ENCODE results near the gene MYO1F.
A peak's percentile ranks its signal among the peaks of the same experiment; 100 is the strongest.
"Not testable (repeated sequence)": the region's sequence is repeated elsewhere in the genome, so short reads cannot be mapped to it uniquely, and the experiment has no call there.

The MYO1F gene

DNA sequence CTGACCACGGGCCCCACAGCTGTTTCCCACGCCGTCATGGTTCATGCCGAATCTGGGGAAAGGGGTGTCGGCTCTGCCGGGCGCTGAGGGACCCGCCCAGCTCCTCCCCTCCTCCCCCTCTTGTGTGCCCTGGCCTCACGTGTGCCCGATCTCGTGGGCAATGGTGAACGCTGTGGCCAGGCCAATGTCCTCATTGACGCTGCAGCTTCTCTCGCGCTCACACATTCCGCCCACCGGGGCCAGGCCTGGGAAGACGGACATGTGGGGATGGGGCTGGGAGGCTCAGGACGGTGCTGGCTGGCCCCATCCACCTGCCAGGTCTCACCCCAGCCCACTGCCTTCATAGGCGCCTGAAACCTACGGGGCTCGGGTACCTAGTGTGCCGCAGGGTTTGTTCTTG is 18.9 kb upstream of the MYO1F start:
- DNase-seq: no peak

DNA sequence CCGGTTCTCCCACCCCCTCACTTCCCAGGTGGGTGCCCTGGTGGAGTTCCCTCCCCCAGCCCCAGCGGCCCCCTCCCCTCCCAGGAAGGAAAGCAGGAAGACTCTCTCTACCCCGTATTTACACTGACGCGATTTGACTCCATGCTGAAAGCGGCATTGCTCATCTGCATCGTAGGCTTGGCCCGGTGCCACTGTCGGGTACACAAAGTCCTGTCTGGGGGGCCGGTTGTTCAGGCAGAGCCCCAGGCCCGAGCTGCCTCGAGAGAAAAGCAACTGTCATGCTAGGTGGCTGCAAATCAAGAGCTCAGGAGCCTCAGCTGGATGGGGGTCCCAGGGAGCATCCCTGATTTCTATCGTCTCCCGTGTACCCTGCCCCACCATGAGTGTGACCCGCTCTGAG is 18.4 kb upstream of the MYO1F start:
- no peak for DNase-seq

DNA sequence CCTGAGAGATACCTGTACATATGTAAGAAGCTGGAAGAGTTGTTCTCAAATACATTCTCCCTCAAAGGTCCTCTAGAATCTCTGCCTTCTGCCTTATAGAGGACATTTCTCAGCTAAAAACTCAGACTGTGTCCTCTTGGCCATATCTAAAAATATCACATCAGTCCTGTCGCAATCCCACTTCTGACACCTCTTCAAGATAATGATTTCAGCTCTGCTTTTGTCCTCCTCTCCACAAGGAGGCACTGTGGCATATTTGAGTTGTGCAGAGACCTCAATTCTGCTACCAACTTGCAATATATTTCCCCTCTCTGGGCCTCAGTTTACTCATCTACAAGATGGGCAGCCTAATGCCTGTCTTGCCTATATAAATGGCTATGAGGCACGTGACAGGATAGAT is 16.7 kb upstream of the MYO1F start:
- no peak for DNase-seq

DNA sequence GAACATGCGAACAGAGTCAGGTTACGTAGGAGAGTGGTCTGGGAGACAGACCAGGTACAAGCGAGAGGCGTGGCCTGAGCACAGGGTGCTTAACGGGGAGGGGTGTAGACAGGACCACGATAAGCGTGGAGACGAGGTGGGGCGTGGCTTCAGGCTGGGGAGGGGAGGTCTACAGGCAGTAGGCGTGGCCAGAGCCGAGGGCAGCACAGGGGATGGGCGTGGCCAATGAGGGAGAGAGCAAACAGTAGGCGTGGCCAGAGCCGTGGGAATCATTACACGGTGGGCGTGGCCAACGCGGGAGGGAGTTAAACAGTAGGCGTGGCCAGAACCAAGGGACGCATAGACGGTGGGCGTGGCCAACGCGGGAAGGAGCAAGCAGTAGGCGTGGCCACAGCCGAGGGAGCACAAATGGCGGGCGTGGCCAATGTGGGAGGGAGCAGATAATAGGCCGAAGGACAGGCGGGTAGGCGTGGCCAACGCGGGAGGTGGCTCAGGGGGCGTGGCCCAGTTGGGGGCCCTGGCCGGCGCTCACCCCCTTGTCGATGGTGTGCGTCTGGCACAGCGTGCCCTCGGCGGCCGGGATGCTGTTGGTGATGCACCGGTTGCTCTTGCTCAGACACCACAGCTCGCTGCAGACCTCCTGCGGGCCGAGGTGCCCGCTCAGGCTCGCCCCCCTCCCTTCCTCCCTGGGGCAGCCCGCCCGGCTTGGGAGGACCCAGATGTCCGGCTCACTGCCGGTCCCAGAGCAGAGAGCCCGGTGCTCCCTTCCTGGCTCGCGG is 15.2 kb upstream of the MYO1F start:
- DNase-seq: peak; percentile 99

DNA sequence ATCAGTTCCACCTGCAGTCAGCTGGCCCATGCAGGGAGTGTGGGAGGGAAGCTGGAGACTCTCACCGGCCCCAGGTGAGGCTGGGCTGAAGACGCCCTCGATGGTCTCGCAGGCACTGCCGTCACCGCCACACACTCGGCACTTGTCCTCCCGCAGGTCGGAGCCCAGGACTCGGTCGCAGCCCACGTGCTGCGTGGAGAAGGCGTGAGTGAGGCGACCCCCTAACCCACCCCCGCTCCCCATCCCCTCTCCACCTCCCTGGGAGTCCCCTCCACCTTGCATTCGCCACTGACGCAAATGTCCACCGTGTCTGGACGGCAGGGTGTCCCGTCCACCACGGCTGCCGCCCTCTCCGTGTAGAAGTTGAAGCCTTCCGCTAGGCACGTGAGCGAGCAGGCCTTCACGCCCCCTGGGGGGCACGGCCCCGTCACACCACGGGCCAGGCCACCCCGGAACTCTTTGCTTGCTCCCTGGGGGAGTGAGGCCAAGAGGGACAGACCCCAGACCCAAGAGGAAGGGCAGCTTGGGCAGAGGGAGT is 12.0 kb upstream of the MYO1F start:
- DNase-seq: no peak

DNA sequence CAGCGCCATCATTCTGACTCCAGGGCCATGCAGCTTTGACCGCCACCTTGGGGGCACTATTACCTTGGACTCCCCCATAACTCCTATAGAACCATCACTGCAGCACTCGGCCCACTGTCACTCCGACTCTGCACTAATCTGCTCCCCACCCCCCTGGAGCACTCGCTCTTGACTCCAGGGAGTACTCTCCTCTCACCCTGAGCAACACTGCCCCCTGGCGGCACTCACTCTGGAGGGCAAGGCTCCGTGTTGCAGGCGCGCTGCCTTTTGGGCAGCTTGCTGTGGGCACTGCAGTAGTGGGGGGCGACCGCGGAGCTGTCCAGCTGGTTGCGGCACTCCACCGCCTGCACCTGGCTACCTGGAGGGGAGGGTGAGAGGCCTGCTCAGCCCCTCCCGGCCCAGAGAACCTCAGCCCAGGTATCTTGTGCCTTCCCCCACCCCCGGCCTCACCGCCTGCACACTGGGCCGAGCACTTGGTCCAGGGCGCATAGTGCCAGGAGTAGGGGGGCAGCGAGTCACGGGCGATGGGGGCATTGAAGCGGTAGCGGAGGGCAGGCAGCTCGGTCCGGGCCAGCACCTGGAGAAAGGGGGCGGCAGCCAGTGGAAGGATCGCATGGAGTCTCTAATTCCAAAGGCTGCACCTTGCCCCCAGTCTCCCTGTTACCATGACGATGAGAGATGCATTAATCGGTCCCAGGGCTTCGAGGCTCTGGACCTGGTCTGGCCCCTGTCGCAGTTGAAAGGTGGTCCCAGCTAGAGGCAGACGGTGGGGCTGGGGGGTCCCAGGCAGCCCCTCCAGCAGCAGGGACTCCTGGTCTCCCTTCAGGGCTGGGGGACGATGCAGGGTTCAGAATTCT is 8.9 kb upstream of the MYO1F start:
- peak; percentile 42 for DNase-seq

DNA sequence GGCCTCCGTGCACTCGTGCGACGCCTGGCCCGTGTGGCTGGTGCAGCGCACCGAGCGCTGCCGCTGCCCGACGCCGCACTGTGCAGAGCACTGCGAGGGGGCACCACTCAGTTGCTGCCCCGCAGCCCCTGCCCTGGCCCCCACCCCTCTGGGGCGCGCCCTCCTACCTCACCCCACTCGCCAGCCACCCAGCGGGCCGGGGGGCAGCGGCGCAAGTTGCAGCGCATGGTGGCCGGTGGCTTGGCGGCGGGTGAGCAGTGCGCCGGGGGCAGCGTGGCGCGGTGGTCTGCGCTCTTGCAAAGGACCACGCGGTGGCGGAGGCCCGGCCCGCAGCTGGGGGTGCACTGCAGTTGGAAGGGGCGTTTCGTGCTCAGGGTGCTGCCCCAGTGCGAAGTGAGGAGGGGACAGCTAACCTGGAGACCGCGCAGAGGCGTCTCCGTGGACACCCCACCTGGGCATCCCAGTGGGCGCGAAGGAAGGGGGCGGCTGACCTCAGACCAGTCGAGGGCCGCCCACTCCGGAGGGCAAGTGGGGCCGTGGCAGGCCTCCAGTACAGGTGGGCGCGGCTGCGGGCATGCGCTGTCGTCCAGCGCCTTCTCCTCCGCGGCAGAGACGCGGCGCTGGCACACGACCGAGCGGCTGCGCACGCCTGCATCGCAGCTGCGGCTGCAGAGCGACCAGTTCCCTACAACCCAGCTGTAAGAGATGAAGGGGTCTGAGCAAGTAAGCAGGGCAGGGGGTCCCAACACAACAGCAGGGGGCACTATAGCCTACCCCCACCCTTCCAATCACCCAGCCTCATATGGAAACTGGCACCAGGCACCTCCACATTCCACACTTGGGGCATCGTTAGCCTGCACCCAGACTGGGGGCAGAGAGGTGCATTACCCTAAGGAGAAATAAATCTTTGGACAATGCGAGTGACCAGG is 8.0 kb upstream of the MYO1F start:
- DNase-seq: no peak

DNA sequence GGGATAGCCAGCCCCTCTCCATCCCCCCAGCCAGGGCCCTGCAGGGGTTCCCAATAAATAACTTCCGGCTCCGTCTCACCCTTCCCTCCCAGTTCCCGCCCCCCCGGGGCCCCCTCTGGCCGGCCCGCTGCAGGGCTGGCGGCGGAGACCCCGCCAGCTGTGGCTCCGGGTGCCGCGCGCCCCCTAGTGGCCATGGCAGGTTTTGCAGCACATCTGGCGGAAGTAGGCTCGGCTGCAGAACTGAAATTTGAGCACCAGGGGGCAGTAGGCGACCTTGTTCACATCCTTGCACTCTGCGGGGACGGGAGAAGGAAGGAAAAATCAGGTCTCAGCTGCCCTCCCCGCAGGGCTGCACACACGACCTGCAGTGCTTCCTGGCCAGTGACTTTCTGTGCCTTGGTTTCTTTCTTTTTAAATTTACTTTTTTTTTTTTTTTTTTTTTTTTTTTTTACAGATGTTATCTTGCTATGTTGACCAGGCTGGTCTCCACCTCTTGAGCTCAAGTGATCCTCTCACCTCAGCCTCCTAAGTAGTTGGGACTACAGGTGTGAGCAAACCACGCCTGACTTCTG is 3.6 kb upstream of the MYO1F start:
- DNase-seq: peak; percentile 98

DNA sequence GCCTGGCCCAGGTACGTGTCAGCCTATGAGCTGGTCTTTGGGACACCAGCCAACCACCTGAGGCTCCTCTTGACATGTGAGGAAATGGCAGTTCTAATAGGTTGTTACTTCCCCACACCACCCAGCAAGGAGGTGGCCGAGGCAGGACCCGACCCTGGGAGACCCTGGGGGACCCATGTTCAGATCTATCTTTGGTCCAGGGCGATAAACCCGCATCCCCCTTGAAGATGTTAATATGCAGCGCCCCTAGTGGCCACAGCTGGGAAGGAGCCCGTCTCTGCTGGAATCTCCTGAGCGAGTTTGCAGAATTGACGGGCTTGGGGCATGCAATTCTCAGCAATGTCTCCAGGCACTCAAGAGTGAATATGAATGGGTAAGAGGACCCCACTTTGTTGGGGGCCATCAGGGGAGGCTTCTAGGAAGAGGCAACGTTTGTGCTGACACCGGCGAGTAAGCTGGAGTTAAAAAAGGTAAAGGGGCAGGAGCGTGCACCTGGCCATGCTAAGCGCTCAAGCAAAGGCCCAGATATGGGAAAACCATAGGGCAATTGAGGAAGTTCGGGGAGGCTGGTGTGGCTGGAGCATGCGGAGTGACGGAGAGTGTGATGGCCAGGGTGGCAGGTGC is 1.5 kb upstream of the MYO1F start:
- DNase-seq: peak; percentile 80

DNA sequence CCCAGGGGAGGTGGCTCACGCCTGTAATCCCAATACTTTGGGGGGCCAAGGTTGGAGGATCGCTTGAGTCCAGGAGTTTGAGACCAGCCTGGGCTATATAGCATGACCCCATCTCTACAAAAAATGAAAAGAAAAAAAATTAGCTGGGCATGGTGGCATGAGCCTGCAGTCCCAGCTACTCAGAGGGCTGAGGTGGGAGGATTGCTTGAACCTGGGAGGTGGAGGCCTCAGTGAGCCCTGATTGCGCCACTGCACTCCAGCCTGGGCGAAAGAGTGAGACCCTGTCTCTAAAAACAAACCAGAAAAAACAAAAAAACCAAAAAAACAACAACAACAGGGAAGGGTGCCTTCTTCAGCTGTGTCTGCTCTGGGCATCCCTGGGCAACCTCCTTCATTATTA is 499 bp upstream of the MYO1F start:
- no peak for DNase-seq

DNA sequence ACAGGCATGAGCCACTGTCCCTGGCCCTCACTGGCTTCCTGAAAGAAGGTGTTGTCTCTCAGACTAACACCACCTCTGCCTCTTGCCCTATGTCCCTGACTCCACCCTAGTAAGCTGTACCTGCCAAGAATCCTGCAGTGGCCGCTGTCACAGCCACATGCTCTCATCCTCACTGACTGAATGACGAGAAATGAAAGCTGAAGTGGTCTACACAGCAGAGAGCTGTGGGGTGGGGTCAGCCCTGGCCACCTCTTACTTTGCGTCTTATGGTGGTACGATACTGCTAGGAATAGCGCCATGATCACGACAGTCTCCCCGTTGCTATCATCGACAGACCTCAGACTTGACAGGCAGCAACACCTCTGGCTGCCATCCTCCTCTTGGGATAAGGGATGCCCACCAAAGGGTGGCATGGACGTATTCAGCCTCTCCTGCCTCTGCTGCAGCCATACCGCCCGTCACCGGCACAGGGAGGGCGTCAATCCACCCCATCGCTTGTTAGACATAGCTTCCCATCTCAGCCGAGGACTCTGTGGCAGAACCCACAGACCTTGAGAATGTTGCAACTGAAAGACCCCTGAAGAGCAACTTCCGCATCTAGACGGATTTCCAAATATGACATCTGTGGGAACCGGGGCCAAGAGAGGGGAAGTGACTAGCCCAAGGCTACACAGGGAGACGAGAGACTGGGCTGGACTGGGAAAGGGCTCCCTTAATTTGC is 809 bp downstream of the MYO1F start:
- DNase-seq: no peak

DNA sequence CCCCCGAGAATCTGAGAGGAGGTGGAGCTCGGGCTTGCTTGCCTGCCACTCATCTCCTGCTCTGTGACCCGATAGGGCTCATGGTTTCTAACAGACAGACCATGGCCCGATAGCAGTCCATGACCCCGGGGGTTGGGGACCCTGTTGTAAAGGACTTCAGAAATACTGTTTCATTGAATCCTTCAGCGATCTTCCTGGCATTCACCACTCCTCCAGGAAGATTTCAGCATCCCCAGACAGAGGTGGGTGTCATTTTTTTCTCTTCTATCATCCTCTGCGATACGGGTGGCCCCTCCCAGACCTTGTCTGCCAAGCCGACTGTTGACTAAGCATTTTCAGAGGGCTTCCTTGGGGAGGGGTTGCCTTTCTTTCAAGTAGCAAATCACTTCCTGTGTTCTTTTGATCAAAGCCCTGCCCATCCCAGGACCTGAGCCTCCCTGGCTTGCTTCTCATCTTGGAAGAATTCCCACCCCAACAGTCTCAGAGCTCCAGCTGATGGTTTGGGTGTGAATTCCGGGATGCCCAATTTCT is 1.7 kb downstream of the MYO1F start:
- no peak for DNase-seq

DNA sequence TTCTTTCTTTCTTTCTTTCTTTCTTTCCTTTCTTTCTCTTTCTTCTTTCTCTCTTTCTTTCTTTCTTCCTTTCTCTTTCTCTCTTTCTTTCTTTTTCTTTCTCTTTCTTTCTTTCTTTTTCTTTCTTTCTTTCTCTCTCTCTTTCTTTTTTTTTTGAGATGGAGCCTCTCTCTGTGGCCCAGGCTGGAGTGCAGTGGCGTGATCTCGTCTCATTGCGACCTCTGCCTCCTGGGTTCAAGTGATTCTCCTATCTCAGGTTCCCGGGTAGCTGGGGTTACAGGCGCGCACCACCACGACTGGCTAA is 2.7 kb downstream of the MYO1F start:
- DNase-seq: not testable (repeated sequence)

DNA sequence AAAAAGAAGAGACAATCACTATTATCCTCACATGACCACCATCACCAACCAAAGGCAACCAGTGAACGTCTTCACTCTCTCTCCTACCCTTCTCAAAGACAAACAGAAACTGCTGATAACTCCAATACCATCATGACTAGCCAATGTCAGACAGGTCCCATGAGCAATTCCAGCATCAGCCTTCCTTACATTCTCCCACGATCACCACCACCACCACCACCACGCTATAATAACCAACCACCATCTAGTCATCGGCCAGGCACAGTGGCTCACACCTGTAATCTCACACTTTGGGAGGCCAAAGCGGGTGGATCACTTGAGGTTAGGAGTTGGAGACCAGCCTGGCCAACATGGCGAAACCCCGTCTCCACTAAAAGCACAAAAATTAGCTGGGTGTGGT is 3.9 kb downstream of the MYO1F start:
- DNase-seq: no peak

DNA sequence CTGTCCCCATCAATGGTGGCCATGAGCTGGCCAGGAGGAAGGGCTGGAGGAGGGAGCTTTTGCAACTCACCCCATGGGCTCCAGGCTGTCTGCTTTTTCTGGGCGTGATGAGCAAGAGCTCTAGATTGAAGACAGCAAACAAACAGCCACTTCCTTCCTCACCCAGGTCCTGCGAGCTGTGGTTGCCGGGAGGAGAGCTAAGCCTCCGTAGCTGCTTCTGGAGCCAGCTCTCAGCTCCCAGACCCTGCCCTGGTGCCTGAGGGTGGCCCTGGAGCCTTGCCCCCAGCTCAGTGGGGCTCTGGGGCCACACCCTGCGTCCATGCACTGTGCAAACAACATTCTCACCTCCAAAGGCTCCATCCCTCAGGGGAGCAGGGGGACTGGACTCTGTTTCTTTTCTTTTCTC is 6.2 kb downstream of the MYO1F start:
- no peak for DNase-seq

DNA sequence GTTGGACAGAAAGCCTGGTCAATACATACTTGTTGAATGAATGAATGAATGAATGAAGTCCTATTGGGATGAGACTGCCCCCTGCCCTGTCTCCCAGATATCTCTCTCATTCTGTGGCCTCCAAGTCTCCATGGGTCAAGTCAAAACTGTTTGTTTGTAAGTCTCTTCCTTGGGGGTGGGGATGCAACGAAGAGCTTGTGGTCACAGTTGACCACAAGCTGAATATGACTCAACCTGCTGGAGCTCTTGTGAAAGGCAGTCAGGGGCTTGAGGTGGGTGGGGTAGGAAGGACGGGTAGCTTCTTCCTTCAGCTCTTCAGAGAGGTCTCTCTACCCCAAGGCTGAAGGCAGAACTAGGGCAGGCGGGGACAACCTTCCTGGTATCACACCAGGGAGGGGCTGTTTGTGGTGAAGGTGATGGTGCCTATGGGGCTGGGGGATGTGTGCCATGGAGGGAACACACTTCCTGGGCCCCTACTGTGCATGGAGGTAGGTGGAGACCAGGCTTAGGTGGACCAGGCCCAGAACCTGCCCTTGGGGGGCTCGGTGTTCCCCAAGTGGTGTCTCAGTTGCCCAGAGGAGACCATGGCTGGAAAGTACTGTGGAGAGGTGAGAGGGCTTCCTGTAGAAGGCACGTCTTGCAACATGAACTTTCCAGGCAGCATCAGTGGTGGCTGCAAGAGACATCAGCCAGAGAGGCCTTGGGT is 8.0 kb downstream of the MYO1F start:
- no peak for DNase-seq

DNA sequence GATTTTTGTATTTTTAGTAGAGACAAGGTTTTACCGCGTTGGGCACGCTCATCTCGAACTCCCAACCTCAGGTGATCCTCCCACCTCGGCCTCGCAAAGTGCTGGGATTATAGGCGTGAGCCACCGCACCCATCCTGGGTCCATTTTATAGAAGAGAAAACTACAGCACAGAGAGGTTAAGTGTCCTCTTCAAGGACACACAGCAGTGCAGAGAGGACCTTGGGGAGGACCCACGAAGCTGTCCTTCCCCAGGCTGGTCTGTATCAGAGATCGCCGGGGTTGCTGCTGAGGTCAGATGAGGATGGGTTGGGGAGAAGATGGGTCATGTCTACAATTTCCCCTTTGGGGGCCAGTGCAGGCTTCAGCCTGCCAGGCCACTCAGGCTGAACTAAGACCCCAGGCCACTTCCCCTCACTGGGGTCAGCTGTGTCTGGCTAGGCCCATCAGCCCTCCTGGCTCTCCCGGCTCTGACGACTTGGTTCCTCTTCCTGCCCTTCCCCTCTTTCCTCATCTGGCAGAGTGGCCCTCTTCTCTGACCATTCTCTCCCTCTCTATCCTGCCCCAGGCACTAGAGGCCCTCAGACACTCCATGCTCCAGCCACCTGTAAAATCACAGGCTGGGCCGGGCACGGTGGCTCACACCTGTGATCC is 9.6 kb downstream of the MYO1F start:
- DNase-seq: no peak

DNA sequence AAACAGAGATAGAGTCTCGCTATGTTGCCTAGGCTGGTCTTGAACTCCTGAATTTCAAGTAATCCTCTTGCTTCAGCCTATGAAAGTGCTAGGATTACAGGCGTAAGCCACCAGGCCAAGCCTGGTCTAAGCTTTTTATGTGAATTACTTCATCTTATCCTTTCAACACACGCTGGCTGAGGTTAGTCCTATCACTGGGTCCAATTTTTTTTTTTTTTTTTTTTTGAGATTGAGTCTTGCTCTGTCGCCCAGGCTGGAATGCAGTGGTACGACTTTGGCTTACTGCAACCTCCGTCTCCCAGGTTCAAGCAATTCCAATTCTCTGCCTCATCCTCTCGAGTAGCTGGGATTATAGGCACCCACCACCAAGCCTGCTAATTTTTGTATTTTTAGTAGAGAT is 10.4 kb downstream of the MYO1F start:
- DNase-seq: no peak

DNA sequence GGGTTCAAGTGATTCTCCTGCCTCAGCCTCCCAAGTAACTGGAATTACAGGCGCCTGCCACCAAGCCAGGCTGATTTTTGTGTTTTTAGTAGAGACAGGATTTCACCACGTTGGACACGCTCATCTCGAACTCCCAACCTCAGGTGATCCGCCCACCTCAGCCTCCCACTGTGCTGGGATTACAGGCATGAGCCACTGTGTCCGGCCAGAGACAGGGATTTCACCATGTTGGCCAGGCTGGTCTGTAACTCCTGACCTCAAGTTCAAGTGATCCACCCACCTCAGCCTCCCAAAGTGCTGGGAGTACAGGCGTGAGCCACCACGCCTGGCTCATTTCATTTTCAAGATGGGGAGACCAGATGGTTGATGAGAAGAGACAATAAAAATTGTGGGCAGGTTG is 12.4 kb downstream of the MYO1F start:
- DNase-seq: not testable (repeated sequence)
